ENCODE measurements around the gene TAPBP. TPM values are rescaled to one million over a fixed set of nuclear protein-coding genes. Genes with fewer than 3 reads are reported as not detected.

TAPBP gene
- total RNA-seq, 1 experiment from 2014 or later, result 28.2 TPM

DNA sequence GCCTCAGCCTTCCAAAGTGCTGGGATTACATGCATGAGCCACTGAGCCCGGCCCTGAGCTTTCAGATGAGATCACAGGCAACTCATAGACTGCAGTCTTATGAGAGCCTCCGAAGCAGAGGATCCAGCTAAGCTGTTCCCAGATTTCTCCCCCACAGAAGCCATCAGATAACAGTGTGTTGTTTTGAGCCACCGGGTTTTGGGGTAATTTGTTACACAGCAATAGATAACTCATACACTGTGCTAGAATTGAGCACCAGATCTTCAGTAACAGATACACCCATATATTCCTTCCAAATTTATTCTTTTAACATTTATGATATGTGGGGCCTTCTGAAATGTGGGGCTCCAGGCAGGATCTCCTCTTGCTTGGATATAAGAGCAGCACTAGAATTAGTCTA lies 22.6 kb upstream of the TAPBP start:
- Histone ChIP-seq H2BK5ac (ENCODE audit: insufficient read length, low read length) (no peak overlapping the region), H3T11ph (ENCODE audit: low read length) (no peak overlapping the region), H3K56ac (ENCODE audit: insufficient read length, low read depth, low read length) (no peak overlapping the region), H3K9ac (ENCODE audit: extremely low read depth, insufficient read length, low read length) (no peak overlapping the region), H3K23ac (ENCODE audit: insufficient read length, low read depth, low read length) (no peak overlapping the region), H3K9me3 (ENCODE audit: control insufficient read depth, low read depth, low read length) (no peaks in the 10 kb centered on the region), H4K5ac (ENCODE audit: insufficient read length, low read depth, low read length) (no peak overlapping the region), H3K79me2 (ENCODE audit: insufficient read depth, low read length) (no peaks in the 10 kb centered on the region), H3K4me2 (ENCODE audit: insufficient read depth, insufficient read length, low read length) (no peak overlapping the region), H2BK12ac (ENCODE audit: insufficient read length, low read depth, low read length) (no peak overlapping the region), H3K27me3 (ENCODE audit: insufficient read depth, low read length) (no peaks in the 10 kb centered on the region), H2BK120ac (ENCODE audit: low read depth, low read length, poor library complexity, severe bottlenecking) (no peak overlapping the region), H3K4me1 (ENCODE audit: insufficient read depth, low read length) (no peaks in the 10 kb centered on the region), H3K27ac (ENCODE audit: insufficient read length, low read depth, low read length) (no peak overlapping the region), H4K20me1 (ENCODE audit: control insufficient read depth, insufficient read depth, insufficient read length) (no peaks in the 10 kb centered on the region), H4K91ac (ENCODE audit: insufficient read length, low read depth, low read length) (no peak overlapping the region), H3K4ac (ENCODE audit: low read depth, low read length) (no peak overlapping the region), H3K23me2 (ENCODE audit: insufficient read length, low read depth, low read length, poor library complexity, severe bottlenecking) (no peaks in the 10 kb centered on the region), H3K79me1 (ENCODE audit: insufficient read depth, low read depth, low read length, poor library complexity, severe bottlenecking) (no peaks in the 10 kb centered on the region), H3K18ac (ENCODE audit: insufficient read length, low read depth, low read length) (no peak overlapping the region), H2AK5ac (ENCODE audit: insufficient read length, low read length) (no peak overlapping the region), H4K8ac (replicated peaks; ENCODE audit: insufficient read length, low read depth, low read length) (no peak overlapping the region), H3K14ac (ENCODE audit: insufficient read depth, low read length) (no peak overlapping the region), H2BK15ac (ENCODE audit: low read depth, low read length) (no peak overlapping the region), H2BK20ac (ENCODE audit: low read depth, low read length, poor library complexity, severe bottlenecking) (no peak overlapping the region), H2AFZ (ENCODE audit: low read length) (no peak overlapping the region)
- Mint-ChIP-seq H3K27ac (no peak overlapping the region), H3K27me3 (ENCODE audit: low read depth) (no peaks in the 10 kb centered on the region), H3K4me3 (no peak overlapping the region), H3K36me3 (ENCODE audit: insufficient read depth in 1 of 3, low read depth in 3 of 3) (no peaks in the 10 kb centered on the region), H3K9me3 (no peaks in the 10 kb centered on the region), H3K4me1 (no peaks in the 10 kb centered on the region)
- WGBS (ENCODE audit: extremely low coverage, insufficient read length, low lambda C conversion rate), result no CpG with 5 or more reads among the region's 3 CpGs
- TF ChIP-seq, protein P1, sequence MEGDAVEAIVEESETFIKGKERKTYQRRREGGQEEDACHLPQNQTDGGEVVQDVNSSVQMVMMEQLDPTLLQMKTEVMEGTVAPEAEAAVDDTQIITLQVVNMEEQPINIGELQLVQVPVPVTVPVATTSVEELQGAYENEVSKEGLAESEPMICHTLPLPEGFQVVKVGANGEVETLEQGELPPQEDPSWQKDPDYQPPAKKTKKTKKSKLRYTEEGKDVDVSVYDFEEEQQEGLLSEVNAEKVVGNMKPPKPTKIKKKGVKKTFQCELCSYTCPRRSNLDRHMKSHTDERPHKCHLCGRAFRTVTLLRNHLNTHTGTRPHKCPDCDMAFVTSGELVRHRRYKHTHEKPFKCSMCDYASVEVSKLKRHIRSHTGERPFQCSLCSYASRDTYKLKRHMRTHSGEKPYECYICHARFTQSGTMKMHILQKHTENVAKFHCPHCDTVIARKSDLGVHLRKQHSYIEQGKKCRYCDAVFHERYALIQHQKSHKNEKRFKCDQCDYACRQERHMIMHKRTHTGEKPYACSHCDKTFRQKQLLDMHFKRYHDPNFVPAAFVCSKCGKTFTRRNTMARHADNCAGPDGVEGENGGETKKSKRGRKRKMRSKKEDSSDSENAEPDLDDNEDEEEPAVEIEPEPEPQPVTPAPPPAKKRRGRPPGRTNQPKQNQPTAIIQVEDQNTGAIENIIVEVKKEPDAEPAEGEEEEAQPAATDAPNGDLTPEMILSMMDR (conservative IDR thresholded peaks at IDR 0.05), result no peak
- no peak for DNase-seq

Measured in H9 (cell line).